HCT116 (cell line): ENCODE data around the gene APPBP2. TPM values are rescaled to one million over a fixed set of nuclear protein-coding genes. Genes with fewer than 3 reads are reported as not detected.

ENCODE experiments used
- ATAC-seq: fragments of 200-7000 bp; cut with Tn5 transposase; 2 replicates; pipeline ENCODE4 v1.9.1; 2020; ENCODE audit warnings: mild to moderate bottlenecking, moderate library complexity
- BruUV-seq: library from RNA; stranded (reverse); fragments of 400-500 nt; replicated peaks from 2 replicates; lab custom pipeline; 2021; lab: Mats Ljungman, UMichigan
- CTCF ChIA-PET: fragments of 300-600 bp; sonication (Branson Sonifier 250); formaldehyde crosslinking; loops from one replicate; lab custom pipeline; 2021; ENCODE audit warnings: antibody characterized with exemption; lab: Charles Lee
- POLR2A ChIA-PET: fragments of 300-600, 350-600 bp; sonication (Branson Sonifier 250); formaldehyde crosslinking; loops from one replicate; lab custom pipeline; 2021; ENCODE audit warnings: antibody characterized with exemption; lab: Charles Lee
- RAD21 ChIA-PET, 2 experiments: fragments of 300-600 bp; sonication (Branson Sonifier 250); formaldehyde crosslinking; loops; one replicate each; lab custom pipeline; 2023; ENCODE audit warnings: low total read pairs in 2 of 2; ENCODE audit not compliant: uncharacterized antibody in 2 of 2, unreplicated experiment in 2 of 2, low non-redundant PET in 1 of 2; lab: Charles Lee
- DNase-seq: peaks from one replicate; pipeline ENCODE4 v3.0.0-alpha.2; 2010; ENCODE audit warnings: low read depth, low spot score
- H2AFZ ChIP-seq: fragments of 200-600 bp; shearing (Covaris generic), sonication (generic); 2 replicates; pipeline ENCODE4 v1.6.1; 2017; ENCODE audit warnings: low read depth, mixed run types, mixed read lengths, antibody characterized with exemption, low read length; ENCODE audit not compliant: poor library complexity, severe bottlenecking
- H3K27ac ChIP-seq: 2 replicates; pipeline ENCODE4 v1.5.1; 2012; ENCODE audit warnings: low read depth, low read length
- H3K27me3 ChIP-seq: fragments of 200-600 bp; sonication (generic); 2 replicates; pipeline ENCODE4 v1.6.1; 2016; ENCODE audit warnings: mixed run types, low read length, mixed read lengths; ENCODE audit not compliant: insufficient read depth
- H3K36me3 ChIP-seq, 2 experiments: fragments of 200-500 bp in 1 of 2; fragments of 200-600 bp in 1 of 2; sonication (Bioruptor generic) in 1 of 2; sonication (generic) in 1 of 2; 2 replicates each; pipeline versions ENCODE4 v1.5.1 to v1.6.1; 2014 to 2016; ENCODE audit warnings: low read length in 2 of 2, inconsistent platforms in 1 of 2, mixed read lengths in 1 of 2, mixed run types in 1 of 2; ENCODE audit not compliant: insufficient read depth in 2 of 2, control insufficient read depth in 1 of 2
- H3K4me1 ChIP-seq, 2 experiments: fragments of 200-600 bp in 1 of 2; sonication (generic) in 1 of 2; 2 replicates each; pipeline versions ENCODE4 v1.5.1 to v1.6.1; 2012 to 2017; ENCODE audit warnings: low read length in 2 of 2, inconsistent platforms in 1 of 2, mild to moderate bottlenecking in 1 of 2, mixed read lengths in 1 of 2, mixed run types in 1 of 2, moderate library complexity in 1 of 2; ENCODE audit not compliant: insufficient read depth in 2 of 2, control insufficient read depth in 1 of 2
- H3K4me2 ChIP-seq: fragments of 200-600 bp; sonication (generic); 2 replicates; pipeline ENCODE4 v1.6.1; 2017; ENCODE audit warnings: mixed run types, low read length, mixed read lengths
- H3K4me3 ChIP-seq, 2 experiments: fragments of 200-600 bp in 1 of 2; sonication (generic) in 1 of 2; replicated peaks in 1 of 2; 2 replicates each; pipeline ENCODE4 v1.5.1; 2011 to 2016; ENCODE audit warnings: low read length in 2 of 2, control low read depth in 1 of 2, low read depth in 1 of 2, mild to moderate bottlenecking in 1 of 2, mixed read lengths in 1 of 2, mixed run types in 1 of 2
- H3K79me2 ChIP-seq: fragments of 200-600 bp; sonication (generic); 2 replicates; pipeline ENCODE4 v1.6.1; 2017; ENCODE audit warnings: mild to moderate bottlenecking, mixed run types, low read length, moderate library complexity, mixed read lengths; ENCODE audit not compliant: insufficient read depth
- H3K9ac ChIP-seq: fragments of 200-600 bp; sonication (generic); 2 replicates; pipeline ENCODE4 v1.6.1; 2016; ENCODE audit warnings: low read length, mixed read lengths
- H3K9me2 ChIP-seq: fragments of 200-600 bp; sonication (generic), shearing (Covaris generic); 2 replicates; pipeline ENCODE4 v1.6.1; 2017; ENCODE audit warnings: mixed run types, mild to moderate bottlenecking, moderate library complexity; ENCODE audit not compliant: insufficient read depth
- H3K9me3 ChIP-seq, 2 experiments: fragments of 200-500 bp in 1 of 2; fragments of 200-600 bp in 1 of 2; sonication (Bioruptor generic) in 1 of 2; sonication (generic) in 1 of 2; 2 replicates each; pipeline ENCODE4 v1.6.1; 2014 to 2017; ENCODE audit warnings: low read length in 2 of 2, mixed read lengths in 2 of 2, inconsistent platforms in 1 of 2, low read depth in 1 of 2, mild to moderate bottlenecking in 1 of 2, mixed run types in 1 of 2, moderate library complexity in 1 of 2; ENCODE audit not compliant: control insufficient read depth in 1 of 2, insufficient read depth in 1 of 2
- H4K20me1 ChIP-seq: fragments of 200-600 bp; sonication (generic), shearing (Covaris generic); 2 replicates; pipeline ENCODE4 v1.6.1; 2017; ENCODE audit warnings: mixed run types, mild to moderate bottlenecking, moderate library complexity; ENCODE audit not compliant: insufficient read depth
- EZH2phosphoT487 ChIP-seq: fragments of 200-600 bp; IDR thresholded peaks from 2 replicates; pipeline ENCODE4 v1.6.1; 2018; ENCODE audit warnings: antibody characterized with exemption, borderline replicate concordance
- JUND ChIP-seq: IDR thresholded peaks from 2 replicates; pipeline ENCODE4 v1.6.1; 2012
- MAX ChIP-seq: IDR thresholded peaks from 2 replicates; pipeline ENCODE4 v1.6.1; 2012
- POLR2A ChIP-seq: IDR thresholded peaks from 2 replicates; pipeline ENCODE4 v1.7.0; 2011; ENCODE audit warnings: borderline replicate concordance; ENCODE audit not compliant: insufficient read depth, insufficient read length; ENCODE audit errors: extremely low read depth
- REST ChIP-seq: IDR thresholded peaks from 2 replicates; pipeline ENCODE4 v1.6.1; 2012; ENCODE audit warnings: low read depth
- SP1 ChIP-seq: IDR thresholded peaks from 2 replicates; pipeline ENCODE4 v1.6.1; 2012; ENCODE audit warnings: low read depth
- SRF ChIP-seq: IDR thresholded peaks from 2 replicates; pipeline ENCODE4 v1.6.1; 2012; ENCODE audit warnings: low read depth
- TCF7L2 ChIP-seq: IDR thresholded peaks from 2 replicates; pipeline ENCODE4 v1.7.0; 2011; ENCODE audit warnings: borderline replicate concordance, inconsistent platforms; ENCODE audit not compliant: insufficient read depth, insufficient read length; ENCODE audit errors: extremely low read depth
- YY1 ChIP-seq: IDR thresholded peaks from 2 replicates; pipeline ENCODE4 v1.6.1; 2011; ENCODE audit warnings: low read length, low read depth, moderate library complexity, mild to moderate bottlenecking; ENCODE audit not compliant: insufficient replicate concordance; ENCODE audit errors: extremely low read depth
- intact Hi-C: fragments of 100-400 bp; cut with micrococcal nuclease; formaldehyde crosslinking; loops from 2 replicates; pipeline ENCODE4 v1.10.0; 2022
- total RNA-seq: library from RNA; stranded (reverse); gene quantifications from one replicate; pipeline ENCODE4 v1.2.1, GENCODE V29; 2021; ENCODE audit not compliant: unreplicated experiment

Gene APPBP2
- total RNA-seq, 1 experiment from 2014 or later = 35.8 TPM

GRCh38 chr17:60502145-60502544 is 23.9 kb downstream of the APPBP2 start:
- ChIA-PET RAD21 (no interaction called here), POLR2A (no interaction called here), CTCF (no interaction called here)
- H3K27me3 ChIP-seq = no peaks in the 10 kb centered on the region
- no peak overlapping the region for H3K4me3 ChIP-seq
- H3K79me2 ChIP-seq = peaks cover 64% of the 10 kb centered on the region
- no peak for ATAC-seq
- H3K4me2 ChIP-seq = no peak overlapping the region
- intact Hi-C loops = no loop called here
- no peak overlapping the region for H3K27ac ChIP-seq
- no peaks in the 10 kb centered on the region for H3K9me3 ChIP-seq
- H4K20me1 ChIP-seq = no peaks in the 10 kb centered on the region
- H3K9me2 ChIP-seq = no peaks in the 10 kb centered on the region
- no peak overlapping the region for H2AFZ ChIP-seq
- H3K9ac ChIP-seq = no peak overlapping the region
- no peak for DNase-seq
- no TSS peak for BruUV-seq
- H3K4me1 ChIP-seq = peaks cover 0 to 6% of the 10 kb centered on the region in 2 experiments; a peak in 1 of 4 replicates
- TF ChIP-seq JUND (no peak), REST (no peak), SRF (no peak), MAX (no peak), YY1 (no peak), POLR2A (no peak), SP1 (no peak)
- peaks cover under 1 to 2% of the 10 kb centered on the region in 2 experiments; a peak in 1 of 4 replicates for H3K36me3 ChIP-seq

GRCh38 chr17:60501589-60501988 is 24.5 kb downstream of the APPBP2 start:
- ChIA-PET RAD21 (no interaction called here), POLR2A (no interaction called here), CTCF (no interaction called here)
- no peak for DNase-seq
- Histone ChIP-seq H3K27me3 (no peaks in the 10 kb centered on the region), H3K4me1 (peaks cover 0 to 6% of the 10 kb centered on the region in 2 experiments; a peak in 1 of 4 replicates), H3K79me2 (peaks cover 60% of the 10 kb centered on the region), H3K9me3 (no peaks in the 10 kb centered on the region), H3K36me3 (peaks cover 2 to 3% of the 10 kb centered on the region in 2 experiments; a peak in 1 of 4 replicates), H3K4me3 (no peak overlapping the region), H4K20me1 (no peaks in the 10 kb centered on the region), H3K9ac (no peak overlapping the region), H2AFZ (no peak overlapping the region), H3K4me2 (no peak overlapping the region), H3K27ac (no peak overlapping the region), H3K9me2 (no peaks in the 10 kb centered on the region)
- ATAC-seq = no peak
- intact Hi-C loops = no loop called here
- TF ChIP-seq MAX = no peak
- TF ChIP-seq EZH2phosphoT487 = no peak
- TF ChIP-seq TCF7L2 = no peak
- no peak for TF ChIP-seq REST
- BruUV-seq = no TSS peak
